ENCODE measurements around the gene OSM.

Gene OSM
- total RNA-seq, result 1.7 to 121 (median 9.4) reads per million in 18 experiments

GRCh38 chr22:30266445-30267381 lies at the start of gene OSM:
Gene OSM (minus strand): TSS chr22:30266851. CDS start chr22:30266799, 52 bp downstream.
- peak; percentile 80 to 88 for DNase-seq

- no peak for DNase-seq
Measured at GRCh38 chr22:30315962-30316576, 49.4 kb upstream of the OSM start.

- peak; percentile 30 to 70 for DNase-seq
Measured at GRCh38 chr22:30314915-30315314, 48.3 kb upstream of the OSM start.

GRCh38 chr22:30313527-30314363 lies 47.1 kb upstream of the OSM start:
- DNase-seq, result no peak

GRCh38 chr22:30312053-30312452 lies 45.4 kb upstream of the OSM start:
- peak in 1 of 2 donors; percentile 34 for DNase-seq

- no peak for DNase-seq
Measured at GRCh38 chr22:30310881-30311771, 44.5 kb upstream of the OSM start.

GRCh38 chr22:30309951-30310741 lies 43.5 kb upstream of the OSM start:
- peak; percentile 93 to 95 for DNase-seq

- DNase-seq, result peak in 1 of 2 donors; percentile 32
Measured at GRCh38 chr22:30308518-30309230, 42.0 kb upstream of the OSM start.

GRCh38 chr22:30308093-30308492 lies 41.4 kb upstream of the OSM start:
- no peak for DNase-seq

GRCh38 chr22:30307041-30307574 lies 40.5 kb upstream of the OSM start:
- DNase-seq, result no peak

GRCh38 chr22:30306627-30307011 lies 40.0 kb upstream of the OSM start:
- DNase-seq, result no peak

GRCh38 chr22:30305906-30306626 lies 39.4 kb upstream of the OSM start:
- no peak for DNase-seq

GRCh38 chr22:30305519-30305905 lies 38.9 kb upstream of the OSM start:
- DNase-seq, result peak; percentile 54 to 81

GRCh38 chr22:30304495-30305244 lies 38.0 kb upstream of the OSM start:
- no peak for DNase-seq

- no peak for DNase-seq
Measured at GRCh38 chr22:30302810-30303138, 36.1 kb upstream of the OSM start.

- peak; percentile 72 to 81 for DNase-seq
Measured at GRCh38 chr22:30301995-30302809, 35.6 kb upstream of the OSM start.

GRCh38 chr22:30299322-30299721 lies 32.7 kb upstream of the OSM start:
- DNase-seq, result no peak
